Stimulated activated CD4-positive, alpha-beta T cell treated with anti-CD3 and anti-CD28 coated beads, Interleukin-4, amount 100 ng/mL, for 4 hours (primary cell): ENCODE results near the gene HECTD2.
"Not testable (repeated sequence)": the region's sequence is repeated elsewhere in the genome, so short reads cannot be mapped to it uniquely, and the experiment has no call there.

Experiments
- DNase-seq, 2 experiments: peaks; one replicate each; pipeline ENCODE4 v3.0.0-alpha.2; 2020

The HECTD2 gene

GRCh38 chr10:91409869-91410637 is at the start of gene HECTD2:
TSS of gene HECTD2 (plus strand) at chr10:91410344. CDS start at chr10:91410439, 95 bp downstream.
- DNase-seq = peak; percentile 85 to 86

GRCh38 chr10:91360461-91360860 is 49.7 kb upstream of the HECTD2 start:
- no peak for DNase-seq

GRCh38 chr10:91365519-91365918 is 44.6 kb upstream of the HECTD2 start:
- DNase-seq = not testable (repeated sequence)

- no peak for DNase-seq
Measured at GRCh38 chr10:91366704-91367103, 43.4 kb upstream of the HECTD2 start.

- DNase-seq = no peak
Measured at GRCh38 chr10:91367127-91367531, 43.0 kb upstream of the HECTD2 start.

- no peak for DNase-seq
Measured at GRCh38 chr10:91367558-91367957, 42.6 kb upstream of the HECTD2 start.

GRCh38 chr10:91369978-91370589 is 40.1 kb upstream of the HECTD2 start:
- not testable (repeated sequence) for DNase-seq

GRCh38 chr10:91374052-91374451 is 36.1 kb upstream of the HECTD2 start:
- no peak for DNase-seq

- DNase-seq = peak in 1 of 2 experiments; percentile 8
Measured at GRCh38 chr10:91378061-91378460, 32.1 kb upstream of the HECTD2 start.

- no peak for DNase-seq
Measured at GRCh38 chr10:91380873-91381256, 29.3 kb upstream of the HECTD2 start.

GRCh38 chr10:91381257-91381891 is 28.8 kb upstream of the HECTD2 start:
- DNase-seq = no peak

GRCh38 chr10:91385306-91386085 is 24.6 kb upstream of the HECTD2 start:
- DNase-seq = no peak

GRCh38 chr10:91389636-91390512 is 20.3 kb upstream of the HECTD2 start:
- DNase-seq = no peak

- DNase-seq = not testable (repeated sequence)
Measured at GRCh38 chr10:91390513-91390825, 19.7 kb upstream of the HECTD2 start.

GRCh38 chr10:91391920-91392319 is 18.2 kb upstream of the HECTD2 start:
- no peak for DNase-seq

- DNase-seq = no peak
Measured at GRCh38 chr10:91406322-91406721, 3.8 kb upstream of the HECTD2 start.

GRCh38 chr10:91409069-91409868 is 875 bp upstream of the HECTD2 start:
- peak in 1 of 2 experiments; percentile 6 for DNase-seq

- DNase-seq = peak; percentile 10 to 14
Measured at GRCh38 chr10:91410638-91411371, 661 bp downstream of the HECTD2 start.

GRCh38 chr10:91411621-91412020 is 1.5 kb downstream of the HECTD2 start:
- no peak for DNase-seq

GRCh38 chr10:91412354-91413087 is 2.4 kb downstream of the HECTD2 start:
- DNase-seq = no peak
